ENCODE measurements around the gene FHIT.

FHIT gene

DNA sequence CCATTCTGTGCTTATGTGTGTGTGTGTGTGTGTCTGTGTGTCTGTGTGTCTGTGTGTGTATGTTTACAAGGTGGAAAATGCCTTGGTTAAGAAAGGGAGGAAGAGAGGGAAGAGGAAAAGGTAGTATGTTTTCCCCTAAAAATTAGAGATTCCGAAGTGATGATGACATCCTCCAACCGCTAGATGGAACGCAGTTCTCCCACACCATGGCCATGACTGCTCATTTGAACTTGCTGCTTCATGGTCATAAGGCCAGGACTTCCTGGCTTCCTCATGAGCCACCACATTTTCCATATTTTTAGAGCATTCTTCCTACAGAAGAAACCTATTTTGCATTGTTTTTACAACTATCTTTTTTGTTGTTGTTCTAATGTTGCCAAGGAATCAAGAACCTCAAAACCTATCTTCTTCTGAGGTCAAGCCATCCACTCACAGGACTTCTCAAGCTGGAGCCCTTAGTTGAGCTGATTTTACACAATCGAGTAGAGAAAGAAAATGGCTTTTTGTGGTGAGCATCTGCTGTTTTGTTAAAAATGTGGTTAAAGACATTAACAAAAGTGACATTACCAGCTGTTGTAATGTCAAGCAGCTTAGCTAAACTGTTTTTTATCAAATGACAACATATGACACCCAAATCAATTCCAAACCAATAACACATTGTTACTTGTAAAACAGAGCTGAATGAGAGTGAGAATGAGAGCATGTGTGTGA is 1091.0 kb downstream of the FHIT start:
- TF ChIP-seq SIN3A (IDR thresholded peaks at IDR 0.05; ENCODE audit: borderline replicate concordance, insufficient read depth, low read length) (no peak), TAF1 (IDR thresholded peaks at IDR 0.05; ENCODE audit: borderline replicate concordance, insufficient read depth, low read length) (no peak), POLR2AphosphoS5 (IDR thresholded peaks at IDR 0.05; ENCODE audit: low read depth, low read length) (no peak), FOXP2 (optimal IDR thresholded peaks at IDR 0.05; ENCODE audit: borderline replicate concordance, extremely low read depth, extremely low read length, insufficient read depth) (no peak), REST (IDR thresholded peaks at IDR 0.05; ENCODE audit: insufficient read depth in 1 of 2, low read depth in 2 of 2, low read length in 2 of 2) (no peak)

GRCh38 chr3:60158035-60158434 is 1093.2 kb downstream of the FHIT start:
- TF ChIP-seq TAF1 (IDR thresholded peaks at IDR 0.05; ENCODE audit: borderline replicate concordance, insufficient read depth, low read length) (no peak), FOXP2 (optimal IDR thresholded peaks at IDR 0.05; ENCODE audit: borderline replicate concordance, extremely low read depth, extremely low read length, insufficient read depth) (no peak), POLR2AphosphoS5 (IDR thresholded peaks at IDR 0.05; ENCODE audit: low read depth, low read length) (no peak), SIN3A (IDR thresholded peaks at IDR 0.05; ENCODE audit: borderline replicate concordance, insufficient read depth, low read length) (no peak), REST (IDR thresholded peaks at IDR 0.05; ENCODE audit: insufficient read depth in 1 of 2, low read depth in 2 of 2, low read length in 2 of 2) (no peak)

- TF ChIP-seq FOXP2 (optimal IDR thresholded peaks at IDR 0.05; ENCODE audit: borderline replicate concordance, extremely low read depth, extremely low read length, insufficient read depth) (no peak), POLR2AphosphoS5 (IDR thresholded peaks at IDR 0.05; ENCODE audit: low read depth, low read length) (no peak), REST (IDR thresholded peaks at IDR 0.05; ENCODE audit: insufficient read depth in 1 of 2, low read depth in 2 of 2, low read length in 2 of 2) (no peak), TAF1 (IDR thresholded peaks at IDR 0.05; ENCODE audit: borderline replicate concordance, insufficient read depth, low read length) (no peak), SIN3A (IDR thresholded peaks at IDR 0.05; ENCODE audit: borderline replicate concordance, insufficient read depth, low read length) (no peak)
Measured at GRCh38 chr3:60154011-60154410, 1097.2 kb downstream of the FHIT start.

- no peak for TF ChIP-seq SIN3A (IDR thresholded peaks at IDR 0.05; ENCODE audit: borderline replicate concordance, insufficient read depth, low read length)
- no peak for TF ChIP-seq REST (IDR thresholded peaks at IDR 0.05; ENCODE audit: insufficient read depth in 1 of 2, low read depth in 2 of 2, low read length in 2 of 2)
- no peak for TF ChIP-seq POLR2AphosphoS5 (IDR thresholded peaks at IDR 0.05; ENCODE audit: low read depth, low read length)
Measured at GRCh38 chr3:60153221-60153999, 1097.8 kb downstream of the FHIT start.
